Neural progenitor cell (in vitro differentiated cells): ENCODE data around the gene QRFP. TPM values are rescaled to one million over a fixed set of nuclear protein-coding genes. Genes with fewer than 3 reads are reported as not detected.

Experiments used
- DNase-seq: peaks from one replicate; pipeline ENCODE4 v3.0.0-alpha.2; 2016; ENCODE audit warnings: low spot score
- H2AFZ ChIP-seq: fragments of 200-600 bp; sonication (generic); replicated peaks from 2 replicates; pipeline ENCODE4 v1.6.1; 2016; ENCODE audit warnings: antibody characterized with exemption
- H3F3A ChIP-seq: fragments of 200-600 bp; sonication (generic); 2 replicates; pipeline ENCODE4 v1.6.1; 2016; ENCODE audit warnings: antibody characterized with exemption, low read depth
- H3K27ac ChIP-seq: fragments of 200-600 bp; sonication (generic); 2 replicates; pipeline ENCODE4 v1.5.1; 2016; ENCODE audit warnings: mild to moderate bottlenecking
- H3K27me3 ChIP-seq: fragments of 200-600 bp; sonication (generic); 2 replicates; pipeline ENCODE4 v1.6.1; 2016; ENCODE audit warnings: mild to moderate bottlenecking, moderate library complexity
- H3K36me3 ChIP-seq: fragments of 200-600 bp; sonication (generic); 2 replicates; pipeline ENCODE4 v1.5.1; 2016
- H3K4me1 ChIP-seq: fragments of 200-600 bp; sonication (generic); 2 replicates; pipeline ENCODE4 v1.6.1; 2016; ENCODE audit warnings: mixed run types
- H3K4me2 ChIP-seq: fragments of 200-600 bp; sonication (generic); 2 replicates; pipeline ENCODE4 v1.6.1; 2016
- H3K4me3 ChIP-seq: fragments of 200-600 bp; sonication (generic); 2 replicates; pipeline ENCODE4 v1.5.1; 2016
- H3K79me2 ChIP-seq: fragments of 200-600 bp; sonication (generic); 2 replicates; pipeline ENCODE4 v1.6.1; 2016; ENCODE audit warnings: low read depth
- H3K9ac ChIP-seq: fragments of 200-600 bp; sonication (generic); 2 replicates; pipeline ENCODE4 v1.6.1; 2016
- H3K9me3 ChIP-seq: fragments of 200-600 bp; sonication (generic); 2 replicates; pipeline ENCODE4 v1.5.1; 2016; ENCODE audit warnings: low read depth
- H4K20me1 ChIP-seq: fragments of 200-600 bp; sonication (generic); 2 replicates; pipeline ENCODE4 v1.6.1; 2016; ENCODE audit warnings: low read depth
- H3K27ac Mint-ChIP-seq: 3 replicates; pipeline ENCODE4 v1.8.0; 2021; ENCODE audit warnings: mixed read lengths
- H3K27me3 Mint-ChIP-seq: 2 replicates; pipeline ENCODE4 v1.8.0; 2022; ENCODE audit warnings: low read depth, mild to moderate bottlenecking, inconsistent platforms, moderate library complexity, mixed read lengths; ENCODE audit not compliant: insufficient read depth
- H3K36me3 Mint-ChIP-seq: 3 replicates; pipeline ENCODE4 v1.8.0; 2021; ENCODE audit warnings: mixed read lengths
- H3K4me1 Mint-ChIP-seq: 3 replicates; pipeline ENCODE4 v1.8.0; 2021; ENCODE audit warnings: mixed read lengths
- H3K4me3 Mint-ChIP-seq: 3 replicates; pipeline ENCODE4 v1.8.0; 2021; ENCODE audit warnings: mild to moderate bottlenecking, moderate library complexity, mixed read lengths
- H3K9me3 Mint-ChIP-seq: 3 replicates; pipeline ENCODE4 v1.8.0; 2020; ENCODE audit warnings: mixed read lengths
- CTCF ChIP-seq: fragments of 200-600 bp; sonication (generic); IDR thresholded peaks from 2 replicates; pipeline ENCODE4 v1.5.1; 2017; ENCODE audit warnings: antibody characterized with exemption, mild to moderate bottlenecking
- EZH2 ChIP-seq: fragments of 200-600 bp; sonication (generic); IDR thresholded peaks from 2 replicates; pipeline ENCODE4 v1.6.1; 2017; ENCODE audit warnings: antibody characterized with exemption, mild to moderate bottlenecking, moderate library complexity
- EZH2phosphoT487 ChIP-seq: fragments of 200-600 bp; sonication (generic); IDR thresholded peaks from 2 replicates; pipeline ENCODE4 v1.6.1; 2017; ENCODE audit warnings: antibody characterized with exemption
- total RNA-seq: library from RNA; depleted of rRNA; stranded (reverse); fragments of >200 nt; gene quantifications from 2 replicates; pipeline ENCODE4 v1.2.3, GENCODE V29; 2015; ENCODE audit warnings: low replicate concordance

The QRFP gene
- total RNA-seq, result not detected in 2 replicates

- H4K20me1 ChIP-seq, result peaks cover 47% of the 10 kb centered on the region
- TF ChIP-seq EZH2phosphoT487 (no peak), CTCF (no peak), EZH2 (no peak)
- no peak within 1 kb of the TSS for H3K27ac Mint-ChIP-seq
These were observed at the start of gene QRFP for GRCh38 chr9:130896233-130897014. Gene QRFP, minus strand, starts transcription at chr9:130896812. Its CDS starts 2,974 bp downstream, at chr9:130893838.

GRCh38 chr9:130945173-130945572 is 48.6 kb upstream of the QRFP start:
- Histone ChIP-seq H3K79me2 (no peaks in the 10 kb centered on the region), H3K9me3 (no peaks in the 10 kb centered on the region), H3K27ac (no peak overlapping the region), H3K4me3 (no peak overlapping the region), H3K36me3 (no peaks in the 10 kb centered on the region), H4K20me1 (peaks cover 8% of the 10 kb centered on the region), H3K4me1 (peaks cover 3% of the 10 kb centered on the region), H3K9ac (no peak overlapping the region), H3K27me3 (peaks cover 28% of the 10 kb centered on the region), H2AFZ (no peak overlapping the region), H3F3A (peaks cover 15% of the 10 kb centered on the region), H3K4me2 (no peak overlapping the region)
- H3K4me3 Mint-ChIP-seq, result no peak overlapping the region
- DNase-seq, result no peak
- peaks cover 41% of the 10 kb centered on the region for H3K27me3 Mint-ChIP-seq
- peaks cover 16% of the 10 kb centered on the region for H3K4me1 Mint-ChIP-seq
- no peaks in the 10 kb centered on the region for H3K36me3 Mint-ChIP-seq
- peaks cover 3% of the 10 kb centered on the region for H3K9me3 Mint-ChIP-seq
- TF ChIP-seq CTCF (no peak), EZH2phosphoT487 (no peak), EZH2 (no peak)
- no peak overlapping the region for H3K27ac Mint-ChIP-seq

More at GRCh38 chr9:130896233-130897014, at the start of gene QRFP:
- Mint-ChIP-seq H3K4me1 (peaks cover 35% of the 10 kb centered on the region), H3K27me3 (peaks cover 8% of the 10 kb centered on the region), H3K36me3 (no peaks in the 10 kb centered on the region), H3K4me3 (no peak within 1 kb of the TSS), H3K9me3 (no peaks in the 10 kb centered on the region)
- Histone ChIP-seq H3K4me2 (no peak within 1 kb of the TSS), H3K36me3 (no peaks in the 10 kb centered on the region), H2AFZ (no peak within 1 kb of the TSS), H3K9me3 (no peaks in the 10 kb centered on the region), H3K27ac (no peak within 1 kb of the TSS), H3K79me2 (no peaks in the 10 kb centered on the region), H3K4me3 (no peak within 1 kb of the TSS), H3K27me3 (no peaks in the 10 kb centered on the region), H3F3A (peaks cover 23% of the 10 kb centered on the region), H3K9ac (no peak within 1 kb of the TSS), H3K4me1 (no peaks in the 10 kb centered on the region)
- no peak for DNase-seq

GRCh38 chr9:130944510-130945058 is 48.0 kb upstream of the QRFP start:
- Mint-ChIP-seq H3K9me3 (peaks cover under 1% of the 10 kb centered on the region), H3K4me1 (peaks cover 16% of the 10 kb centered on the region), H3K27ac (no peak overlapping the region), H3K4me3 (no peak overlapping the region), H3K36me3 (no peaks in the 10 kb centered on the region), H3K27me3 (peaks cover 41% of the 10 kb centered on the region)
- H3K27me3 ChIP-seq, result peaks cover 34% of the 10 kb centered on the region
- no peak overlapping the region for H3K27ac ChIP-seq
- peaks cover 21% of the 10 kb centered on the region for H3F3A ChIP-seq
- peaks cover 6% of the 10 kb centered on the region for H3K4me1 ChIP-seq
- no peak for DNase-seq
- no peaks in the 10 kb centered on the region for H3K36me3 ChIP-seq
- no peak overlapping the region for H3K4me2 ChIP-seq
- H3K9me3 ChIP-seq, result no peaks in the 10 kb centered on the region
- TF ChIP-seq EZH2 (no peak), CTCF (no peak), EZH2phosphoT487 (no peak)
- H3K79me2 ChIP-seq, result no peaks in the 10 kb centered on the region
- peaks cover 13% of the 10 kb centered on the region for H4K20me1 ChIP-seq
- no peak overlapping the region for H3K4me3 ChIP-seq
- H3K9ac ChIP-seq, result no peak overlapping the region
- H2AFZ ChIP-seq, result no peak overlapping the region
